ENCODE measurements around the gene CD44. TPM values are rescaled to one million over a fixed set of nuclear protein-coding genes. Genes with fewer than 3 reads are reported as not detected.

The CD44 gene
- total RNA-seq, 1 donor from 2014 or later, result 2.6 TPM

DNA sequence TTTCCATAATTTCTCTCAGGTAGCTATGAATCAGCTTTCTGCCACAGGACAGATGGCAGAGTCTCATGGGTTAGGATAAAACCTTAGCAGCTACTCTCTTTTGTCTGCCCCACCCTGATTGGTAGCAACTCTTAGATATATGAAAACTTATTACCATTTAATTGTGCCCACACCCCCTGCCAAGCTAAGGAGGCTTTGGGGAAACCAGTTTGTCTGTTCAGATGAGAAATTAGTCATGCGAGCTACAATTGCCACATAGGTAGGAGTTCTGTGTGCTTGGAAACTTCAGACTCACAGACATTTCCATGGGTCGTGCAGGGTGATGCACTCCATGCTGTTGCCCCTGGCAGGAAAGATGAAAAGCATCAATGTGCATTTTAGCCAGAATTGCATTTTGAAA, 39.9 kb downstream of the CD44 start:
- DNase-seq, result no peak

DNA sequence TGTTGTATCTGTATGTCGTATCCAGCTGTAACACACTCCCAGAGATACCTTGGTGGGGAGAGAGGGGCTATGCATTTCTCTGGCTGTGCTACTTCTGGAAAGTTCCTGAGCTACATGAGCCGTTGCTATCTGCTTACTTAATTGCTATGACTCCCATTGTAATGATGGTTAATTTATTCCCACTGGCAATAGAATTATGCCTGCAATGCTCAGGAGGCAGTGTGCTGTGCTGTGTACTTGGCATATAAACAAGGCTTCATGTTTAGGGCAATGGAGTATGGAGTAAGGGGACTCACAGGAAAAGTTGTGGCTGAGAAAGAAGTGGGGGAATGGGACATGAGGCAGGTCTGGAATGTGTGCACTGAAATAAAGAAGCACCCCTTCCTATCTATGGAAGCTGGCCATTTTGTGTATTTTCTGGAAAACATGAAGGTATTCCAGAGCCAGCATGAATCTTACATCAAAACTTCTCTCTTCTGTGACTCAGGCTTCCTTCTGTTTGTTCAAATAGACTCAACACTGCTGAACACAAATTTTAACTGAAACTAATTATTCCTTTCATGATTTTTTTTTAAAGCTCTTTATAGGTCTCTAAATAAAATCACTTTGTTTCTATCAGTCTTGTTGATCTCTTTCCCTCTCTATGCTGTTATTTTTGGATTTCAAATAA, 40.6 kb downstream of the CD44 start:
- no peak for DNase-seq

DNA sequence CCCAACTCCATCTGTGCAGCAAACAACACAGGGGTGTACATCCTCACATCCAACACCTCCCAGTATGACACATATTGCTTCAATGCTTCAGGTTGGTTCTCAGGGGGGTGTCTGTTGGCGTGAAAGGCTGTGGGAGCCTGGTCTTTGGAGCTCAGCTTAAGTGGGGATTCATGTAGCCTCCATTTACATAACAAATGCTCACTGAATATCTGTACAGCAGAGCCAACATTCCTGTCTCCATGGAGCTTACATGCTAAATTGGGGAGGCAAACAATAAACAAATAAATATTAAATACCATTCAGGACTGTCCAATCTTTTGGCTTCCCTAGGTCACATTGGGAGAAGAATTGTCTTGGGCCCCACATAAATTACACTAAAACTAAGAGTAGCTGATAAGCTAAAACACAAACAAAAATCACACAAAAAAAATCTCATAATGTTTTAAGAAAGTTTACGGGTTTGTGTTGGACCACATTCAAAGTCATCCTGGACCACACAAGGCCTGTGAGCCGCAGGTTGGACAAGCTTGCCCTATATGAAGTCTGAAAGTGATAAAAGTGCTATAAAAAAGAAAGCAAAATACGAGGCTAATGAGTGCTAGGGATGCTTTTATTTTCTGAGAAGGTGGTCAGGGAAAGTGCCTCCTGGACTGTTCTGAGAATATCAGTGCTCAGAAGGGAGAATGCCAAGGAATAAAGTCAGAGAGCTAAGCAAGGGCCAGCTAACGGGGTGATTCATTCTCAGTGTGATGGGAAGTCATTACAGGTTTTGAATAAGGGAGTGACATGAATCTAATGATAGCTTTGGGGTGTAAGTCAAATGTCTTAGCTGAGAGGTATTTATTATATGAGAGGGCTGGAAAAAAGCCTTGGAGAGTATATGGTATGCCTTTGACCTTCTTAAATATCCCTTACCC, 41.6 kb downstream of the CD44 start:
- no peak for DNase-seq

DNA sequence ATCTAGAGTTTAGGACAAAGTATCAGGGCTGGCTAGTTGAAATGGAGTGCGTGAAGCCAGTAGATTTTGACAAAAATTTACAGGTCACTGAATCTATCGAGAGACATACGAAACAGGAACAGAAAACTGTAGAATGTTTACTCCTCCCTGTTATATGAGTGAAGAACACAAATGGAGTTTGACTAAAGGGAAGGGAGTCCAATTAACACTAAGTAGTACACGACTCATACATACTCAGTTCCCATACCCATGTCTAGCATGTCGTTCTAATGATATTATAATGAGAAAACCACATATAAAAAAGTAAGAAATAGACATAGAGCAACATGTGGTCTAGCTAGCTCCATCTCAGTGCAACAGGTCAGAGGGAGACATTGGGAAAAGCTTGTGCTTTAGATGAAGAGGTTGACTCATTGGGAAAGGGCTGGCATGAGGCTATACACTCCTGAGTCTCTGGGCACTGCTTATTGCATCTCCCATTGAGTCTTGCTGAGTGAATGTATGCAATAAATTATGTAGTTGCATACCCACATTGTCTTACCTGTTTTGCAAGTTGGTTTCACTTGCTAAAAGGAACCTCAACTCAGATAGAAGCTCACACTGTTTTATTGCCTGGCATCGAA, 43.5 kb downstream of the CD44 start:
- DNase-seq, result no peak

- no peak for DNase-seq
Observed at GRCh38 chr11:35183326-35183925, 44.5 kb downstream of the CD44 start.

- no peak for DNase-seq
Observed at GRCh38 chr11:35185696-35186095, 46.7 kb downstream of the CD44 start.

DNA sequence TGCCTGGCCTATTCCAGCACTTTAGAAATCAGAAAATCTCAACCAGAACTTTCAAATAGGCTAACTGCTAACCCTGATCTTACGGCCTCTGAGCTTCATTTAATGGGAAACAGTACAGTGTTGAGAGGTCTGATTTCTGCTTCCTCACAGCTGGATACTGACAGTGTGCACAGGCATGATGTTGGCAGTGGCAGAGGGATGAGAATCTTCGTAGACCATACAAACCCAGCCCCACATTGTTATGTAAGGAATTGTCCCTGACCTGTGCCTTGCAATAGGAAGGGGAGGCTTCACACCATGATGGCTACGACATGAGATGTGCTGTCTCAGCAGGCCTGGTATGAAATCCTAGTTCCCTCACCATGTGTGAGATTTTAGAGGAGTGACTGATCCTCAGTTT, 49.0 kb downstream of the CD44 start:
- DNase-seq, result no peak

DNA sequence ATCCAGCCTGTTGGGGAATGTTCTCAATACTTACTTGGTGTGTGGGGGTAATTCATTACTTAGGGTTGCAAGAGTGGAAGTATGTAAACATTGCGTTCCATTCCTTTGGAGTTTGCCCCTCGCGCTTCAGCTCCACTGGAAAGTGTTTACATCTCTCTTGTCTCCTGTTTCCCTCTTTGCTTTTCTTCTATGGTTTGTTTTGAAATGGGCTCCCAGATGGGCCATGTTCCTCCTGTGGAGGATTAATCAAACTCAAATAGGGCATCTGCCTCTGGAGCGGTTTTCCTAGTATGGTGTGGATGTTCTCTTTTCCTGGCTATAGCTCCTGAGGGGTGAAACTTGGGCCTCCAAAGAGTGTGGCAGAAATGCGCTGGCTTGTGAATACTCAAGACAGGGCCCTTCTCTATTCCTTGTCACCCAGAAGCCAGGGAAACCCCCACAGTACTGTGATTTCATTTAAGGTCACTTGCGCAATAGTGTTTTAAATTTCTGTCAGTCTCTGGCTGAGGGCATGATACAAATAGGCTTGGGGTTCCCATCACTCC, 51.9 kb downstream of the CD44 start:
- DNase-seq, result no peak

- DNase-seq, result peak; percentile 55
Observed at GRCh38 chr11:35192347-35192746, 53.4 kb downstream of the CD44 start.

GRCh38 chr11:35193767-35194166, 54.8 kb downstream of the CD44 start:
- no peak for DNase-seq

- DNase-seq, result no peak
Observed at GRCh38 chr11:35197292-35197691, 58.3 kb downstream of the CD44 start.

DNA sequence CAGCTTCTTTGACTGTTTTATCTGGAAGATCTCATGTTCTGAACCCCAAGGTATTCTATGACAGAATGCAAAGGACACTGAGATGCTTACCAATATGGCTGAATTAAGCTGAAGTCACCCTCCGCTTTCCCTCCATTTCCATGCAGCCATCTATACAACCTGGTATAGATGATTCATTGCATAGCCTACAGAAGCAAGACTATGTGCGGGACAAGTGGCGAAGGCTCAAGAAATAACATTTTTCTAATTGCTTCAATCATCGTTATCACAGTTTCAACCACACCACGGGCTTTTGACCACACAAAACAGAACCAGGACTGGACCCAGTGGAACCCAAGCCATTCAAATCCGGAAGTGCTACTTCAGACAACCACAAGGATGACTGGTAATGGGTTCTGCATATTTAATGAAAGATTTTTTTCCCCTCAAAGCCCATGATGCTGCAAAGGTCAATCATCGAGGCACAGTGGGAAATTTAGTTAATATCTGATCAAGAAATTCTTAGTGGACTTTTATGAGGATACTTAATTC, 61.9 kb downstream of the CD44 start:
- no peak for DNase-seq

DNA sequence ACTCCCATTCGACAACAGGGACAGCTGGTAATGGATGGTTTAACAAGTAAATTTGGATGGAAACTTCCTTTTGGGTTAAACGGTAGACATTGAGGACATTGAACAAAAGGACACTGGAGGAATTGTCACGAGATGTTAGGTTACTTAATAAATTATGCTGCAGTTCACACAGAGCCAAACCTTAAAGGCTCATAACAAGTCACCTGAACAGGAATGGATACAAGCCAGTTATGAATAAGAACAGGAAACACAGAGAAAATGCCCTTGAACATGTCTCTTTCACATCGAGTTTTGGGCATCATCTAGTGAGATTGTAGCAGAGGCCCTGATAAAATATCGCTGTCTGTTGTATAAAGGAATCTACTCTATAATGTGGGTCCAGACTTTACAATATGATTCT, 65.6 kb downstream of the CD44 start:
- no peak for DNase-seq

DNA sequence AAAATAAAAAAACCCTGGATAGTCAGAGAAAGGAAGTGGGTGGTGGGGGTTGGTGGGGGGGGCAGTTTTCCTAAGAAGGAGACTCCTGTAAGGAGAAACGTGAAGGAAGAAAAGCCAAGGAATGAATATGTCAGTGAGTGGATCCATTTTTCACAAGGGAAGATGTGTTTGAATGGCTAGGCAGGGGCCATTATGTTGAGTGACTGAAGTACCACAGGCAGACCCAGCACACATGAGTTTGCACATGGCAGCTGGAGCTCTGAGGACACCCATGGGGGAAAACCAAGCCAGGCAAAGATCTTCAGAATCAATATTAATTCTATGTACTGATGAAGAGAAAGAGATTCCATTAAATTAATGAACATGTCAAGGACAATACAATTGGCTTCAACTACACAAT, 67.6 kb downstream of the CD44 start:
- DNase-seq, result no peak

GRCh38 chr11:35207471-35208403, 68.8 kb downstream of the CD44 start:
- no peak for DNase-seq

DNA sequence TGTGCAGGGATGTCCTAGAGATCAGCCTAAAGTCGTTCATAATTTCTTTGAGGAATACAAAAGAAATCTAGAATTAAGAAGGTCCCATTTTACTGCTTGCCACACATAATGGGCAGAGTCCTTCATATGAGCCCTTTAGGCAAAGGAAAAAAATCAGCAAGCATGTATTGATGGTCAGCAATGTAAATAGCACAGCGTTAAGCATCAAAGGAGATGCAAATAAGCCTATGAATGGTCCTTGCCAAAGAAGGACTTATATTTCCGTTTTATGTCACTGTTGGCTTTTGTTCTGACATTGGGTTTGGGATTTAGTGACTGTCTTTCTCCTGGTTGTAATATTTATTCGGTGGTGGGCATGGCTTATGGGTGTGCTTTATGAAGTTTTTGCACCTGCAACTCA, 69.8 kb downstream of the CD44 start:
- no peak for DNase-seq

- no peak for DNase-seq
Observed at GRCh38 chr11:35210876-35211546, 72.0 kb downstream of the CD44 start.

- no peak for DNase-seq
Observed at GRCh38 chr11:35211952-35212351, 73.0 kb downstream of the CD44 start.

- peak; percentile 1 for DNase-seq
Observed at GRCh38 chr11:35214226-35214770, 75.3 kb downstream of the CD44 start.

GRCh38 chr11:35214792-35215193, 75.8 kb downstream of the CD44 start:
- DNase-seq, result peak; percentile 55

GRCh38 chr11:35215945-35216344, 77.0 kb downstream of the CD44 start:
- DNase-seq, result no peak

Data from dermis blood vessel endothelial cell (primary cell).